ENCODE data around the gene SH2D2A.

The SH2D2A gene

DNA sequence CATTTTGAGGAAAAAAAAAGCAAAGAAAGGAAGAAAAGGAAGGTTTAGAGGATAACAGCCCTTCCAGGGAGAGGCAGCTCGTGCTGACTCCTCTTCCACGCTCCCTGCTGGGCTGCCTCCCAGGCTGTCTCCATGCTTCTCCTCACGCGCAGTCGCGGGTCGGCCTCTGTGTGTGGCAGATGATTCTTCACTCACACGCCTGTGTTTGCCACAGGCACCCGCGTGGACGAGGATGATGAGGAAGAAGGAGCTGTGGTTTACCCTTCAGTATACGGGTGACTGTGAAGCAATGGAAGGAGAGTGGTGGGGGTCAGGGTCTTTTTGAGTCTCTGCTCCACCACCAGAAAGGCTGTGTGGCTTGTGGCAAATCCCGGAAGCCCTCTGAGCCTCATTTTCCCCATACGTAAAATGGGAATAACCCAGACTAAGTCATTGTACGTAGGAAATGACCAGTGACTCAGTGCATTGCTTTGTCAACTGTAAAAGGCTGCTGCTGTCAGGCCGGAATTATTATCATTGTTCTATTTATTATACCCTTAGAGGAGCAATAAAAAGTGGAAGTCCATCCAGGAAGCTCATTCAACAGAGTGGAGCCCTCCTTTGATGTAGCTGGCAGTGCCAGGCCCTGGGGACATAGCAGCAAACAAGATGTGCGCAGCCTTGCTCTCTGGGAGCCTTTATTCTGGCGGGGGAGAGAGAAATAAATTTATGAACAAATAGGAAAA, 11.9 kb upstream of the SH2D2A start:
- DNase-seq (ENCODE audit: low read depth in 1 of 2, low spot score in 1 of 2): no peak

DNA sequence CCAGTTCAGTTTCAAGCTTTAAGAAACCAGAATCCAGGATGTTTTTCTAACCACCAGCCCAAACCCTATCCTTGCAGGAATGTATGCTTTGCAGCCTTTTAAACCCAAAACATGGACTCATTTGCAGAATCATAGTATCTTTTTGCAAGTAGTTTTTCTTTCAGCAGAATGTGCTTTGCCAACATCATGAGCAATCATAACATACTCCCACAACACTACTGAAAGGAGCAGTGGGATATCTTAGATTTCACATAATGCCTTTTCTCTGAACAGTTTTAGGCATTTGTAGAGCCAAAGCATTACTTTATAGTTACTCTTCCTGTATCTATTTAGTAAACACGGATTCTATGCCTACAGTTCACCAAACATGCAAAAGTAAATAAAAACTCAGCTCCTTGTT, 10.0 kb upstream of the SH2D2A start:
- DNase-seq (ENCODE audit: low read depth in 1 of 2, low spot score in 1 of 2): no peak

DNA sequence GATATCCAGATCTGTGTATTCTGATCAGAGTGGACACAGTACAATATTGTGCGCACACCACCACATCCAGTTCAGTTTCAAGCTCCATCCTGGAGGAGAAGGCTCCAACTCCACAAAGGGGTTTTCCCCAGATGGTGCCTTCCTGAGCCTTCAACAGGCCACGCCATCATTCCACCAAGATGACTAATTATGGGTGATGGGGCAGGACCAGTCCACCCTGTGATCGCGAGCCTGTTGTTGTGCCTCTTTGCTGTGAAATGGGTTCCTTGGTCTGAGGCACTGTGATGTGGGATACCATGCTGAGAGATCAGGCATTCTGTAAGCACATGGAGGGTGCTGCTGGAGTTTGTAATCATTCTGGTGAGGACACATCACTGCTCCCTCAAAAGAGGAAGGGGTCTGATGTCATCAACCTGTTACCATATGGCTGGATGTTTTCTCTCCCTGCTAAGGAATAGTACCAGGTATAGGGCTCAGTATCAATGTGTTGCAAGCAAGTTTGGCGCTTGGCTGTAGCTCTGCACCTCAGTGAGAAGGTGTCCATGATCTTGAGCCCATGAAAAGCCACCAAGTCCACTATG, 6.7 kb upstream of the SH2D2A start:
- DNase-seq (ENCODE audit: low read depth in 1 of 2, low spot score in 1 of 2): no peak

GRCh38 chr1:156822680-156823079, 6.0 kb upstream of the SH2D2A start:
- no peak for DNase-seq (ENCODE audit: low read depth in 1 of 2, low spot score in 1 of 2)

DNA sequence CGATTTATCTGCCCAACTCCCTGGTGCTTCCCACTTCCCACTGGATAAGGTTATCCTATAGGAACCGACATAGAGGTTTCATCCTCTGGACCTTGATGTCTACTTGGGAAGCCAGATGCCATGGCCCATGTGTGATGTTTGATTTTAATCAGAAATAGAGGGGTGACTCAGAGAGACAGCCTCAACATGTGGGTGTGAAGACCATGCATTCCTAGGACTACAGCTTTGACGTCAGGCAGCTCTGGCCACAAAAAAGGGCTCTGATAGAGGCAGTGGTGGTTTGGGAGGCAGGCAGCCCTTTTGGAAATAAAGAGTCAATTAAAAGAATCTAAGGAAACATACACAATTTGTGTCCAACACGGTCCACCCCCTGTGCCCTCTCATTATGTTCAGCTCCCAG, 5.2 kb upstream of the SH2D2A start:
- no peak for DNase-seq (ENCODE audit: low read depth in 1 of 2, low spot score in 1 of 2)

- DNase-seq (ENCODE audit: low read depth in 1 of 2, low spot score in 1 of 2): no peak
Measured at GRCh38 chr1:156815961-156816422, 656 bp downstream of the SH2D2A start.

GRCh38 chr1:156815307-156815826, 1.3 kb downstream of the SH2D2A start:
- DNase-seq (ENCODE audit: low read depth in 1 of 2, low spot score in 1 of 2): no peak

GRCh38 chr1:156814571-156815260, 1.9 kb downstream of the SH2D2A start:
- DNase-seq (ENCODE audit: low read depth in 1 of 2, low spot score in 1 of 2): peak in 1 of 2 donors; percentile 30

DNA sequence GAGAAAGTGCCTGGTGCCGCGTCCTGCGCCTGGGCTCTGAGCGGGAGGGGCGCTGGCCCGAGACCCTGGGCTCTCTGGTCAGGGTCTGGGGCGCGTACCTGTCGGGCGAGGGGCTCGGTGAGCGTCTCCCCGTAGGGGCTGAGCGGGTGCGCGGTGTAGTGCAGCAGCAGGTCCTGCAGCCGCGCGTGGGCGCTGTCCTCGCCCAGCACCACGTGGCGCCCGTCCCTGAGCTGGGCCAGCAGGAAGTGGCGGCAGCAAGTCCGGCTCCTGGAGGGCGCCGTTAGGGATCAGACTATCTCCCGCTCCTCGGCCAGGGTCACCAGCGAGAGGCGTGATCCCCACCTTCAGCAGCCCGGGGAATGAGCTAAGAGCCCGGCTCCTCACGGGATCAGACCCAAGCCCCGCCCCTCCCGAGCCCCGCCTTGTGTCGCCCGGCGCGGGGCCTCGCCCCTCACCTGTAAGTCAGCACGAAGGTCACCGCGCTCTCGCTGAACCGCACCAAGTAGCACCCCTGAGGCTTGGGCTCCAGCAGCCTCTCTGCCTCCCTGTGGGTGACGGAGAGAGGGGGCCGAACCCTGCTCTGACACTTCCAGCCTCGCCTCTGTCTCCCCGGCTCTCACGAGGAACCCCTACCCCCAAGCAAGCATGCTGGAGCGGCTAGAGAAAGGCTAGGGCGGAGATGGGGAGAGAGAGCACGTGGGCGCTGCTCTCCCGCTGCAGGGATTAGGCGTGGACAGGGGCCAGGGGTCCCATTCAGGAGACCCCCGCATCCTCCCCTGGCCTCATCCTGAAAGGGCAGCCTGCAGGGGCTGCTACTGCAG, 2.7 kb downstream of the SH2D2A start:
- DNase-seq (ENCODE audit: low read depth in 1 of 2, low spot score in 1 of 2): peak; percentile 38 to 58

DNA sequence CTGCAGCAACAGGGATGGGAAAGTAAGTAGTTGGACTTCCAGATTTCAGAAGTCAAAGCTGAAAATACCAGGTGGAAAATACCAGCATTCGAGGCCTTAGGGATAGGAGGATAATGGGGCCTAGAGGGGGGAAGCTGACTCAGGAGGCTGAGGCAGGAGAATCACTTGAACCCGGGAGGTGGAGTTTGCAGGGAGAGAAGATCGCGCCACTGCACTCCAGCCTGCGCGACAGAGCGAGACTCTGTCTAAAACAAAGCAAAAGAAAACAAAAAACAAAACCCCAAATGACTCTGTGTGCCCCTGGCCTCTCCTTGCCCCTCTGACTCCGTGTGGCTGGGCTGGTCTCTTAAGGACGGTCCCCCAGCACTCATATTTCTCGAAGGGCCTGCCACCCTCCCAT, 3.4 kb downstream of the SH2D2A start:
- DNase-seq (ENCODE audit: low read depth in 1 of 2, low spot score in 1 of 2): no peak

DNA sequence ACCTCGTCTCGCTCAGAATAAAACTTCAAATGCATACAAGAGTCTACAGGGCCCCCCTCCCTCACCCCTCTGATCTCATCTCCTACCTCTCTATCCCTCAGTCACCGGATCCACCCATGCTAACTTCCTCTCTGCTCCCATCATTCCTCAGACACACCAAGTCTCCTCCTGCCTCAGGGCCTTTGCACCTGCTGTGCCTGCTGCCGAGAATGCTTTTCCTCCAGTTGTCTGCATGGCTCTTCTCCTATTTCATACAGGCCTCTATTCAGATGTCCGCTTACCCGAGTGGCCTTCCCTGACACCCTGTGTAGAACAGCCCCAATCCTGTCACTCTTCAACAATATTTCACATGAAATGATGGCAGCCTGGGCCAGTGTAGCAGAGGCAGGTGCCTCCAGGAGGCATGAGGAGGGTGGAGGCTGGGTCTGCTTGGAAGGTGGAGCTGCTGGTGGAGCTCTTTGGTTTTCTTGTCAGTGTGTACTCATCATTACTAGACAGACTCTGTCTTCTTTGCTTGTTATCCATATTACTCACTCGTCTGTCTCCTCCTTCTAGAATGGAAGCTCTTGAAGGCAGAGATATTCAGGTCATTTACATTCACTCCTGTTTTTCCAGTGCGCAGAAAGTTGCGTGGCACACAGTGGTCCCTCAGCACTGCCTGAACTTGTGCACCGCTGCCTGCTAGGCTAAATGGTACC, 4.2 kb downstream of the SH2D2A start:
- no peak for DNase-seq (ENCODE audit: low read depth in 1 of 2, low spot score in 1 of 2)

- no peak for DNase-seq (ENCODE audit: low read depth in 1 of 2, low spot score in 1 of 2)
Measured at GRCh38 chr1:156811168-156811567, 5.5 kb downstream of the SH2D2A start.

DNA sequence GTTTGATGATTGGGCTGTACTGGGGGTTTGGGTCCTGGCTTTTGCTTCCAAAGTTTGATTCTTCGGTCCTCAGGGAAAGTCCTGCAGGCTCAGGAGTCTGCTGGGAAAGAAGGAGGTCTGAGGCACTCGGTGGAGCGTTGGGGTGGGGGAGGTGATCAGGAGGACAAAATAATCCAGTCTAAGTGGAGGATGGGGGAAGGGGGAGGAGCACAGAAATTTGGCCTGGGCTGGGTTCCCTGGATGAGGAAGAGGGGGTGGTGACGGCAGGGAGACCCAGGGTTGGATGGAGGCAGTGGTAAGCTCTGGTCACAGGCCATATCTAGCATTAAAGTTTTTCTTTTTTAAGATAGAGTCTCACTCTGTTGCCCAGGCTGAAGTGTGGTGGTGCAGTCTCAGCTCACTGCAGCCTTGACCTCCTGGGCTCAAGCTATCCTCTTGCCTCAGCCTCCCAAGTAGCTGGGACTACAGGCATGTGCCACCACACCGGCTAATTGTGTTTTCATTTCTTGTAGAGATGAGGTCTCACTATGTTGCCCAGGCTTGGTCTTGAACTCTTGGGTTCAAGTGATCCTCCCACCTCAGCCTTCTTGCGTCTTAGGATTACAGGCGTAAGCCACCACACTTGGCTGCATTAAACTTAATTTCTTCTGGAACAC, 6.8 kb downstream of the SH2D2A start:
- no peak for DNase-seq (ENCODE audit: low read depth in 1 of 2, low spot score in 1 of 2)

GRCh38 chr1:156809281-156809680, 7.4 kb downstream of the SH2D2A start:
- no peak for DNase-seq (ENCODE audit: low read depth in 1 of 2, low spot score in 1 of 2)

GRCh38 chr1:156808186-156809030, 8.2 kb downstream of the SH2D2A start:
- DNase-seq (ENCODE audit: low read depth in 1 of 2, low spot score in 1 of 2): no peak

DNA sequence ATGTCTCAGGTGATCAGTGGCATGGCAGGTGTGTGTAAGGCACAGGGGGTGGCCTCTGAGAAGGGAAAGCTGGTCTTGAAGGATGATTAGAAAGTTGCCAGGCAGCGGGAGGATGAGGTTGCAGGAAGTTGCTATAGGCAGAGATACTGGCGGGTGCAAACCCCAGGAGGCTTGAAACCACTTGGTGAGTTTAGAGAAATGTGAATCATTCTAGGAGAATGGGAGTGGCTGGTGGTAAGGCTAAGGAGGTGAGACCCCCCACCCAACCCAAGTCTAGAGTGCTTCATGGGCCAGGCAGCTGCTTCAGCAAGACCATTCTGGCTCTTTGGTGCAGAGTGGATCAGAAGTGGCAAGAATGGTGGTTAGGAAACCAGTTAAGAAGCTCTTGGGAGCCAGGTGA, 9.0 kb downstream of the SH2D2A start:
- no peak for DNase-seq (ENCODE audit: low read depth in 1 of 2, low spot score in 1 of 2)

GRCh38 chr1:156806512-156807440, 9.9 kb downstream of the SH2D2A start:
- no peak for DNase-seq (ENCODE audit: low read depth in 1 of 2, low spot score in 1 of 2)

Data from activated T-helper 1 cell treated with anti-CD3 and anti-CD28 coated beads, Interleukin-2, amount 50 U/mL, for 16 hours (primary cell).